CD14-positive monocyte (primary cell): ENCODE measurements around the gene SEMA4D. TPM values are rescaled to one million over a fixed set of nuclear protein-coding genes. Genes with fewer than 3 reads are reported as not detected.

Source experiments
- DNase-seq, 3 donors: peaks; one replicate each; pipeline ENCODE4 v3.0.0-alpha.2; 2011 to 2022
- H2AFZ ChIP-seq: 2 replicates; pipeline ENCODE4 v1.6.0; 2012; ENCODE audit warnings: mild to moderate bottlenecking, low read depth, low read length, inconsistent platforms; ENCODE audit not compliant: insufficient read depth, poor library complexity, severe bottlenecking
- H3K27ac ChIP-seq, 2 donors: 1 replicate in 1 of 2; 2 replicates in 1 of 2; pipeline ENCODE4 v1.5.1; 2012 to 2013; ENCODE audit warnings: low read length in 2 of 2, control low read depth in 1 of 2, inconsistent platforms in 1 of 2, low read depth in 1 of 2, mild to moderate bottlenecking in 1 of 2
- H3K27me3 ChIP-seq, 2 donors: one replicate each; pipeline versions ENCODE4 v1.6.0 to v1.6.1; 2011 to 2013; ENCODE audit warnings: low read length in 2 of 2; ENCODE audit not compliant: control insufficient read depth in 2 of 2, insufficient read depth in 2 of 2
- H3K36me3 ChIP-seq, 2 donors: replicated peaks in 1 of 2; 1 replicate in 1 of 2; 2 replicates in 1 of 2; pipeline versions ENCODE4 v1.5.1 to v1.6.1; 2012 to 2013; ENCODE audit warnings: low read length in 2 of 2, control low read depth in 1 of 2, inconsistent platforms in 1 of 2, mild to moderate bottlenecking in 1 of 2; ENCODE audit not compliant: insufficient read depth in 2 of 2, control insufficient read depth in 1 of 2
- H3K4me1 ChIP-seq, 2 donors: 1 replicate in 1 of 2; 2 replicates in 1 of 2; pipeline versions ENCODE4 v1.5.1 to v1.6.1; 2012 to 2013; ENCODE audit warnings: low read length in 2 of 2, control low read depth in 1 of 2, inconsistent platforms in 1 of 2, mild to moderate bottlenecking in 1 of 2, moderate library complexity in 1 of 2; ENCODE audit not compliant: insufficient read depth in 2 of 2, control insufficient read depth in 1 of 2
- H3K4me2 ChIP-seq: replicated peaks from 2 replicates; pipeline ENCODE3; 2012; ENCODE audit warnings: low read length, moderate library complexity, mild to moderate bottlenecking; ENCODE audit not compliant: poor library complexity, severe bottlenecking; ENCODE audit errors: extremely low read depth
- H3K4me3 ChIP-seq, 3 experiments: fragments of 200-600 bp in 1 of 3; sonication (generic) in 1 of 3; replicated peaks in 1 of 3; 1 replicate in 2 of 3; 2 replicates in 1 of 3; pipeline ENCODE4 v1.5.1; 2011 to 2013; ENCODE audit warnings: low read length in 3 of 3, mild to moderate bottlenecking in 3 of 3, control low read depth in 2 of 3, low read depth in 2 of 3, inconsistent platforms in 1 of 3, moderate library complexity in 1 of 3
- H3K79me2 ChIP-seq: 2 replicates; pipeline ENCODE4 v1.6.0; 2012; ENCODE audit warnings: mild to moderate bottlenecking, control low read depth, inconsistent platforms, low read length, moderate library complexity; ENCODE audit not compliant: insufficient read depth
- H3K9ac ChIP-seq: 2 replicates; pipeline ENCODE4 v1.6.0; 2017; ENCODE audit warnings: low read length, mild to moderate bottlenecking; ENCODE audit not compliant: insufficient read depth, poor library complexity, severe bottlenecking
- H3K9me3 ChIP-seq, 2 donors: replicated peaks in 1 of 2; 1 replicate in 1 of 2; 2 replicates in 1 of 2; pipeline versions ENCODE4 v1.5.1 to v1.6.1; 2012 to 2013; ENCODE audit warnings: low read length in 2 of 2, control low read depth in 1 of 2; ENCODE audit not compliant: control insufficient read depth in 1 of 2, insufficient read depth in 1 of 2
- H4K20me1 ChIP-seq: 2 replicates; pipeline ENCODE4 v1.6.0; 2012; ENCODE audit warnings: mild to moderate bottlenecking, low read length, control low read depth, moderate library complexity; ENCODE audit not compliant: insufficient read depth
- H3K27ac Mint-ChIP-seq, 7 donors: one replicate each; pipeline ENCODE4 v1.8.0; 2020; ENCODE audit warnings: mild to moderate bottlenecking in 7 of 7, mixed read lengths in 7 of 7, moderate library complexity in 6 of 7, inconsistent platforms in 2 of 7
- H3K27me3 Mint-ChIP-seq, 3 donors: one replicate each; pipeline ENCODE4 v1.8.0; 2021 to 2022; ENCODE audit warnings: low read depth in 3 of 3, mild to moderate bottlenecking in 3 of 3, mixed read lengths in 3 of 3, moderate library complexity in 3 of 3, inconsistent platforms in 1 of 3
- H3K36me3 Mint-ChIP-seq, 2 donors: one replicate each; pipeline ENCODE4 v1.8.0; 2020; ENCODE audit warnings: mixed read lengths in 2 of 2, inconsistent platforms in 1 of 2, mild to moderate bottlenecking in 1 of 2
- H3K4me1 Mint-ChIP-seq: one replicate; pipeline ENCODE4 v1.8.0; 2020; ENCODE audit warnings: mild to moderate bottlenecking, mixed read lengths
- H3K4me3 Mint-ChIP-seq, 2 donors: one replicate each; pipeline ENCODE4 v1.8.0; 2020; ENCODE audit warnings: mild to moderate bottlenecking in 2 of 2, mixed read lengths in 2 of 2, moderate library complexity in 1 of 2
- H3K9me3 Mint-ChIP-seq, 7 donors: one replicate each; pipeline ENCODE4 v1.8.0; 2020 to 2022; ENCODE audit warnings: mixed read lengths in 7 of 7, mild to moderate bottlenecking in 6 of 7, moderate library complexity in 6 of 7, inconsistent platforms in 2 of 7
- WGBS: methylation state at CpG from one replicate; pipeline ENCODE4 v1.1.5; 2013; ENCODE audit warnings: missing lambda C conversion rate; ENCODE audit not compliant: insufficient coverage; 5-methylcytosine and 5-hydroxymethylcytosine counted together
- intact Hi-C, 2 donors: fragments of 100-400 bp; cut with micrococcal nuclease; formaldehyde crosslinking; loops; one replicate each; pipeline versions ENCODE4 v1.15.0 to v1.15.1; 2023
- polyA plus RNA-seq, 3 donors: library from polyadenylated mRNA; depleted of rRNA in 1 of 3; unstranded in 2 of 3; stranded (reverse) in 1 of 3; fragments of 300-500 nt in 2 of 3; fragments of >200 nt in 1 of 3; fragmentation: Illumina TruSeq in 2 of 3; gene quantifications; 1 replicate in 2 of 3; 2 replicates in 1 of 3; pipeline ENCODE4 v1.2.3, GENCODE V29; 2012 to 2021
- TF ChIP-seq, protein P1 (sequence below): fragments of 200-600 bp; IDR thresholded peaks from one replicate; pipeline ENCODE4 v1.8.0; 2022; ENCODE audit warnings: antibody characterized with exemption, mild to moderate bottlenecking

Gene SEMA4D
- polyA plus RNA-seq, 3 donors, result 28.2 to 117 (median 28.6) TPM

DNA sequence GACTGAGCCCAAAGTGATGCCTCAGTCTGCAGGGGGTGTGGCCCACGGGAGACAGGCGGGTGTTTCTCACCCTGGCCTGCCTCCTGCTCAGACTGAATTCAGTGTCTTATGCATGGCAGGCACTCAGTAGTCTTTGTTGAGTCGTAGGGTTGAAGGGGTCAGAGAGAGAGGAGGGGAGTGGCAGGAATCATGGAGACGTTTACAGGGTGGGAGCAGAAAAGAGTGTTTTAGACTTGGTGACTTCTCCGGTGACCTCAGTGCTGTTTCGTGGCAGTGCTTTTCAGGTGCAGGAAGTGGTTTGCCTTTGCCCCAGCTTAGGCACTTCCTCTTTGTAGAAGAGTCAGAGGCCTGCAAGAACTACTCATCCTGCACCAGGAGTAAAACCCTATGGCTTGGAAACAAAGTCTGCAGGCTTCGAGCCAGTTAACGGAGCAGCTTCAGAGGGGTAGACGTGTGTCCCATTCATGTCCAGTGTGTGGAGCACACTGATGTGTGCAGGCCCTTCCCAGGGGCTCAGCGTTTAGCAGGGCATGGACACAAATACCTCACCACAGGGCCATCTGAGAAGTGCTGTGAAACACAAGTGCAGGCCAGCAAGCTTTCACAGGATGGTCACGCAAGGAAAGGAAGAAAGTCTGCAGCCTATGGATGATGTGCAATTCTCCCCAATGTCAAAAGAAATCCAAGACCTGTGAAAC is 24.5 kb upstream of the SEMA4D start:
- intact Hi-C loops, result loop anchor here (5.0 to 10.0 kb wide), 3 partner anchors 80 to 208 kb away; partner anchors contain the start of genes CKS2 (in 1 of the 2) and SECISBP2 (in 1 of the 2)

DNA sequence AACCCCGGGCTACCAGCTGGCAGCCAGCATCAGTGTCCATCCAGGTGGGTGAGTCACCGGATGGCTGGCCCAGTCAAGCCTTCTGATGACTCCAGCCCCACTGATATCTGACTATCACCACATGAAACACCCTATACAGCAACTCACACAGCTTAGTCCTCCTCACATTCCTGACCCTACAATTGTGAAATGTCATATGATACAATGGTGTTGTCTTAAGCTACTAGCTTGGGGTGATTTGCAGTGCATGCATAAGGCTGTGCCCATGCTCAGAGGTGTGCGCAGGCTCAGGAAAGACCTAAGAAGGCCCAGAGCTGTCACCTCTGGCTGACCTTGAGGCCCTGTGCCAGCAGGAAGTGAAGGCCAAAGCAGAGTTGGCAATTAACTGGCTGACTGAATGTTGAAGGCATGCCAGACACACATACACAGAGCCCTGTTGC is 21.5 kb upstream of the SEMA4D start:
- Histone ChIP-seq H3K4me1 (peaks cover 60 to 65% of the 10 kb centered on the region in 2 donors), H2AFZ (no peak overlapping the region), H4K20me1 (no peaks in the 10 kb centered on the region), H3K36me3 (no peaks in the 10 kb centered on the region), H3K9me3 (no peaks in the 10 kb centered on the region), H3K4me2 (no peak overlapping the region), H3K9ac (no peak overlapping the region), H3K4me3 (no peak overlapping the region), H3K27ac (peak overlapping the region; percentile 18 to 69), H3K79me2 (no peaks in the 10 kb centered on the region), H3K27me3 (no peaks in the 10 kb centered on the region)
- H3K27ac Mint-ChIP-seq, result peak overlapping the region in 6 of 7 donors; percentile 46 to 79 (median 66)
- intact Hi-C loops, result loop anchor here in 1 of 2 donors (2.0 kb wide), 1 partner anchor 17 kb away; no protein-coding TSS in a partner anchor
- peaks cover 0 to 2% (median 0%) of the 10 kb centered on the region in 3 donors for H3K27me3 Mint-ChIP-seq
- H3K4me3 Mint-ChIP-seq, result no peak overlapping the region
- 96% methylated on average over 3 of the region's 3 CpGs for WGBS
- DNase-seq, result peak in 2 of 3 donors; percentile 23 to 43
- no peaks in the 10 kb centered on the region for H3K9me3 Mint-ChIP-seq
- TF ChIP-seq, protein P1, sequence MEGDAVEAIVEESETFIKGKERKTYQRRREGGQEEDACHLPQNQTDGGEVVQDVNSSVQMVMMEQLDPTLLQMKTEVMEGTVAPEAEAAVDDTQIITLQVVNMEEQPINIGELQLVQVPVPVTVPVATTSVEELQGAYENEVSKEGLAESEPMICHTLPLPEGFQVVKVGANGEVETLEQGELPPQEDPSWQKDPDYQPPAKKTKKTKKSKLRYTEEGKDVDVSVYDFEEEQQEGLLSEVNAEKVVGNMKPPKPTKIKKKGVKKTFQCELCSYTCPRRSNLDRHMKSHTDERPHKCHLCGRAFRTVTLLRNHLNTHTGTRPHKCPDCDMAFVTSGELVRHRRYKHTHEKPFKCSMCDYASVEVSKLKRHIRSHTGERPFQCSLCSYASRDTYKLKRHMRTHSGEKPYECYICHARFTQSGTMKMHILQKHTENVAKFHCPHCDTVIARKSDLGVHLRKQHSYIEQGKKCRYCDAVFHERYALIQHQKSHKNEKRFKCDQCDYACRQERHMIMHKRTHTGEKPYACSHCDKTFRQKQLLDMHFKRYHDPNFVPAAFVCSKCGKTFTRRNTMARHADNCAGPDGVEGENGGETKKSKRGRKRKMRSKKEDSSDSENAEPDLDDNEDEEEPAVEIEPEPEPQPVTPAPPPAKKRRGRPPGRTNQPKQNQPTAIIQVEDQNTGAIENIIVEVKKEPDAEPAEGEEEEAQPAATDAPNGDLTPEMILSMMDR, result no peak
- peaks cover 60% of the 10 kb centered on the region for H3K4me1 Mint-ChIP-seq
- no peaks in the 10 kb centered on the region for H3K36me3 Mint-ChIP-seq

More for the DNA sequence above, 24.5 kb upstream of the SEMA4D start:
- Histone ChIP-seq H3K79me2 (no peaks in the 10 kb centered on the region), H3K9ac (peak overlapping the region; percentile 37), H3K27me3 (no peaks in the 10 kb centered on the region), H3K4me2 (peak overlapping the region; percentile 64), H4K20me1 (no peaks in the 10 kb centered on the region), H3K4me3 (peak overlapping the region in 1 of 3 experiments; percentile 38), H3K9me3 (no peaks in the 10 kb centered on the region), H2AFZ (peak overlapping the region; percentile 46), H3K36me3 (no peaks in the 10 kb centered on the region), H3K27ac (peak overlapping the region; percentile 59 to 94), H3K4me1 (peaks cover 91 to 95% of the 10 kb centered on the region in 2 donors)
- DNase-seq, result peak; percentile 90 to 94 (median 92)
- WGBS, result 0% methylated on average over 10 of the region's 11 CpGs
- peak overlapping the region; percentile 93 to 98 (median 98) for H3K27ac Mint-ChIP-seq
- peaks cover 5% of the 10 kb centered on the region in 2 donors for H3K36me3 Mint-ChIP-seq
- H3K27me3 Mint-ChIP-seq, result no peaks in the 10 kb centered on the region
- H3K9me3 Mint-ChIP-seq, result peaks cover 0 to 4% (median 0%) of the 10 kb centered on the region in 7 donors
- TF ChIP-seq, protein P1, result no peak
- peak overlapping the region; percentile 41 to 86 for H3K4me3 Mint-ChIP-seq
- H3K4me1 Mint-ChIP-seq, result peaks cover 90% of the 10 kb centered on the region
